ENCODE data around the gene NF1.
A peak's percentile ranks its signal among the peaks of the same experiment; 100 is the strongest.

NF1 gene

DNA sequence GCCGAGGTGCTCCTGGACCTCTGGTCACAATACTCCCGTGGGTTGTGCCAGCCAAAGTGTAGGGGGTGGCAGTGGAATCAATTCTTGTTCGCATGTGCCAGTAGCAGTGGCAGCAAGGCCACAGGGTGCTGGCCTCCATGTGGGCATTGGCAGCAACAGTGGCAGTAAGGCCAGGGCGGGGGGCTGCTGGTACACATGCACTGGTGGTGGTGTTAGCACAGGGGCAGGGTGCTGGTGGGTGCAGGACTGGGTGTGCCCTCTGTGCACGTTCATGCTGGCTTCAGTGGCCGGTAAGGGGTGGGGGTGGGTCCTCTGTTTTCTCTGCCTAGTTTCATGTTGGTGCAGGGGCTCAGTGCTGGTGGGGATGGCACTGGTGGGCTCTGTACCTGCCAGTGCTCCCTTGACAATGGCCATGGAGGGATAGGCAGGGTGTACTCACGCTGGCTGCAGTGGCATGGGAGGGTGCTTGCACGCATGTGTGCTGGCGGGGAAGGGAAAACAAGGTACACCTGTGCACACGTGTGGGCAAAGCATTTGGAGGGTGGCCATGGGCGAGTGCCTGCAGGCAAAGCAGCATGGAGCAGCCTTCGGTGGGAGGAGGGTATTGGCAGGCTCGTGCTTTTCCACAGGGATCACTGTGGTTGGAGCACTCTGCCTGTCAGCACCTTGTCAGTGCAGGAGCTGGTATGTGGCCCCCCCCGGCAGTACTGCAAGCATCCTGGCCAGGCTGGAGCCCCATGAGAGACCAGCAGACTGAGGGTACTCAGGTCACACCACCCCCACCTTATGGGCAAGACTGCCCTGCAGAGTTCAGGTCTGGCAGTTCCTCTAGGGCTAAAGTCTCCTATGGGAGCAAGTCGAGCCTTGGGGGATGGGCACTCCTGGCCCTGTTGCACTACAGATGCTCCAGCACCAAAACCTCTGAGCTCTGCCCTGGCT, 35.8 kb downstream of the NF1 start:
- H3K36me3 ChIP-seq (ENCODE audit: control insufficient read depth, insufficient read depth, low read length), result no peaks in the 10 kb centered on the region
- no CpG with 5 or more reads among the region's 15 CpGs for WGBS (ENCODE audit: insufficient coverage, insufficient read length)
- DNase-seq (ENCODE audit: low read depth, low spot score), result no peak
- H3K4me1 ChIP-seq (ENCODE audit: control insufficient read depth, insufficient read depth, low read length), result peaks cover 6% of the 10 kb centered on the region
- H3K27me3 ChIP-seq (ENCODE audit: control insufficient read depth, insufficient read depth, low read length), result no peaks in the 10 kb centered on the region
- no peaks in the 10 kb centered on the region for H3K9me3 ChIP-seq (ENCODE audit: control insufficient read depth, insufficient read depth, low read length)
- no peak overlapping the region for H3K27ac ChIP-seq (ENCODE audit: low read length)
- no peak overlapping the region for H3K4me3 ChIP-seq (ENCODE audit: low read length)

GRCh38 chr17:31131299-31131698, 36.5 kb downstream of the NF1 start:
- Histone ChIP-seq H3K4me1 (ENCODE audit: control insufficient read depth, insufficient read depth, low read length) (peaks cover 6% of the 10 kb centered on the region), H3K9me3 (ENCODE audit: control insufficient read depth, insufficient read depth, low read length) (no peaks in the 10 kb centered on the region)
- no CpG with 5 or more reads among the region's 3 CpGs for WGBS (ENCODE audit: insufficient coverage, insufficient read length)

DNA sequence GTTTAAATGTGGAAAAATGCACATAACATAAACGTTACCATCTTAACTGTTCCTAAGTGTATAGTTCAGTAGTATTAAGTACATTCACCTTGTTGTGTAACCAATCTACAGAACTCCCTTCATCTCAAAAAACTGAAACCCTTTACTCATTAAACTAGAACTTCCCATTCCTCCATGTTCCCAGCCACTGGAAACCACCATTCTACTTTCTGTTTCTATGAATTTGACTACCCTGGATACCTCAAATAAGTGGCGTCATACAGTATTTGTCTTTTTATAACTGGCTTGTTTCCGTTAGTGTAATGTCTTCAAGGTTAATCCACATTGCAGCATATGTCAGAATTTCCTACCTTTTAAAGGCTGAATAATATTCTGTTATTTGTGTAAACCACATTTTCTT, 38.2 kb downstream of the NF1 start:
- no peak for DNase-seq (ENCODE audit: low read depth, low spot score)
- WGBS (ENCODE audit: insufficient coverage, insufficient read length), result no CpG with 5 or more reads among the region's 3 CpGs
- Histone ChIP-seq H3K4me3 (ENCODE audit: low read length) (no peak overlapping the region), H3K27ac (ENCODE audit: low read length) (no peak overlapping the region), H3K4me1 (ENCODE audit: control insufficient read depth, insufficient read depth, low read length) (peaks cover 6% of the 10 kb centered on the region), H3K27me3 (ENCODE audit: control insufficient read depth, insufficient read depth, low read length) (no peaks in the 10 kb centered on the region), H3K9me3 (ENCODE audit: control insufficient read depth, insufficient read depth, low read length) (no peaks in the 10 kb centered on the region), H3K36me3 (ENCODE audit: control insufficient read depth, insufficient read depth, low read length) (no peaks in the 10 kb centered on the region)

More at GRCh38 chr17:31131299-31131698, 36.5 kb downstream of the NF1 start:
- H3K27me3 ChIP-seq (ENCODE audit: control insufficient read depth, insufficient read depth, low read length), result no peaks in the 10 kb centered on the region
- no peak for DNase-seq (ENCODE audit: low read depth, low spot score)
- H3K4me3 ChIP-seq (ENCODE audit: low read length), result no peak overlapping the region
- H3K36me3 ChIP-seq (ENCODE audit: control insufficient read depth, insufficient read depth, low read length), result no peaks in the 10 kb centered on the region
- no peak overlapping the region for H3K27ac ChIP-seq (ENCODE audit: low read length)

DNA sequence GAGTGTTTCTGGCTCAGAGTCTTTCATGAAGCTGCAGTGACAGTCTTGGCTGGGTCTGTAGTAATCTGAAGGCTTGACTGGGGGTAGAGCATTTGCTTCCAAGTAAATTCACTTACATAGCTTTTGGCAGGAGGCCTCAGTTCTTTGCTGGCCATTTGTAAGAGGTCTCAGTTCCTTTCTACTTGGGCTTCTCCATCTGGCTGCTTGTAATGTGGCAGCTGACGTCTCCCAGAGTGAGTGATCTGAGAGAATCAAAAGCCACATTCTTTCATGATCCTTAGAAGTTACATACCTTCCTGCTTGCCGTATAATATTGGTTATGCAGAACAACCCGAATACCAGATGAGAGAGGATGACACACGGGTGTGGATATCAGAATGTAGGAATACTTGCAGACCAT, 39.8 kb downstream of the NF1 start:
- no CpG with 5 or more reads among the region's 4 CpGs for WGBS (ENCODE audit: insufficient coverage, insufficient read length)
- Histone ChIP-seq H3K27me3 (ENCODE audit: control insufficient read depth, insufficient read depth, low read length) (no peaks in the 10 kb centered on the region), H3K36me3 (ENCODE audit: control insufficient read depth, insufficient read depth, low read length) (no peaks in the 10 kb centered on the region), H3K4me1 (ENCODE audit: control insufficient read depth, insufficient read depth, low read length) (peaks cover 6% of the 10 kb centered on the region), H3K9me3 (ENCODE audit: control insufficient read depth, insufficient read depth, low read length) (no peaks in the 10 kb centered on the region), H3K4me3 (ENCODE audit: low read length) (no peak overlapping the region), H3K27ac (ENCODE audit: low read length) (no peak overlapping the region)
- no peak for DNase-seq (ENCODE audit: low read depth, low spot score)

- H3K4me3 ChIP-seq (ENCODE audit: low read length), result no peak overlapping the region
- H3K27me3 ChIP-seq (ENCODE audit: control insufficient read depth, insufficient read depth, low read length), result no peaks in the 10 kb centered on the region
- DNase-seq (ENCODE audit: low read depth, low spot score), result no peak
- H3K4me1 ChIP-seq (ENCODE audit: control insufficient read depth, insufficient read depth, low read length), result no peaks in the 10 kb centered on the region
- no peaks in the 10 kb centered on the region for H3K36me3 ChIP-seq (ENCODE audit: control insufficient read depth, insufficient read depth, low read length)
- H3K27ac ChIP-seq (ENCODE audit: low read length), result no peak overlapping the region
- WGBS (ENCODE audit: insufficient coverage, insufficient read length), result no CpG with 5 or more reads among the region's 2 CpGs
- H3K9me3 ChIP-seq (ENCODE audit: control insufficient read depth, insufficient read depth, low read length), result no peaks in the 10 kb centered on the region
These were observed 41.5 kb downstream of the NF1 start for GRCh38 chr17:31136319-31136718.

GRCh38 chr17:31140111-31140510, 45.3 kb downstream of the NF1 start:
- H3K36me3 ChIP-seq (ENCODE audit: control insufficient read depth, insufficient read depth, low read length), result no peaks in the 10 kb centered on the region
- H3K9me3 ChIP-seq (ENCODE audit: control insufficient read depth, insufficient read depth, low read length), result no peaks in the 10 kb centered on the region
- DNase-seq (ENCODE audit: low read depth, low spot score), result no peak
- no peak overlapping the region for H3K4me3 ChIP-seq (ENCODE audit: low read length)
- H3K4me1 ChIP-seq (ENCODE audit: control insufficient read depth, insufficient read depth, low read length), result no peaks in the 10 kb centered on the region; the same call in 1 of the 2 replicates
- WGBS (ENCODE audit: insufficient coverage, insufficient read length), result no CpG with 5 or more reads among the region's 3 CpGs
- no peak overlapping the region for H3K27ac ChIP-seq (ENCODE audit: low read length)
- no peaks in the 10 kb centered on the region for H3K27me3 ChIP-seq (ENCODE audit: control insufficient read depth, insufficient read depth, low read length)

DNA sequence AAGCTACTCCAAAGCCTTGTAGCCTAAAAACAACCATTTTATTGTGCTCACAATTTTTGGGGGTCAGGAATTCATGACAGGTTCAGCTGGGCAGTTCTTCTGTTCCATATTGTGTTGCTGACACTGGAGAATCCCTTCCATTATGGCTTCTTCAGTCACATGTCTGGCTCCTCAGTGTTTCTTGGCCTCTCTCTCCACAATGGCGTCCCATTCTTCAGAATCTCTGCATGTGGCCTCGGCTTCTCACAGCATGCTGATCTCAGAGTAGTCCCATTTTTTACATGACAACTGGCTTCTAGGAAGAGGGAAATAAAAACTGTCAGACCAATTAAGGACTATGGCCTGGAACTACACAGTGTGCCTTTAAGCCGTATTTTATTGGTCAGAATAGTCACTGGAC, 49.7 kb downstream of the NF1 start:
- Histone ChIP-seq H3K9me3 (ENCODE audit: control insufficient read depth, insufficient read depth, low read length) (no peaks in the 10 kb centered on the region), H3K36me3 (ENCODE audit: control insufficient read depth, insufficient read depth, low read length) (no peaks in the 10 kb centered on the region), H3K4me3 (ENCODE audit: low read length) (no peak overlapping the region), H3K27me3 (ENCODE audit: control insufficient read depth, insufficient read depth, low read length) (no peaks in the 10 kb centered on the region), H3K27ac (ENCODE audit: low read length) (no peak overlapping the region), H3K4me1 (ENCODE audit: control insufficient read depth, insufficient read depth, low read length) (no peaks in the 10 kb centered on the region; the same call in 1 of the 2 replicates)
- peak; percentile 11 for DNase-seq (ENCODE audit: low read depth, low spot score)
- WGBS (ENCODE audit: insufficient coverage, insufficient read length), result no CpG with 5 or more reads among the region's 3 CpGs

GRCh38 chr17:31144836-31145235, 50.1 kb downstream of the NF1 start:
- no peak for DNase-seq (ENCODE audit: low read depth, low spot score)
- WGBS (ENCODE audit: insufficient coverage, insufficient read length), result no CpG with 5 or more reads among the region's 7 CpGs
- H3K36me3 ChIP-seq (ENCODE audit: control insufficient read depth, insufficient read depth, low read length), result no peaks in the 10 kb centered on the region
- no peak overlapping the region for H3K4me3 ChIP-seq (ENCODE audit: low read length)
- no peaks in the 10 kb centered on the region; the same call in 1 of the 2 replicates for H3K4me1 ChIP-seq (ENCODE audit: control insufficient read depth, insufficient read depth, low read length)
- no peaks in the 10 kb centered on the region for H3K9me3 ChIP-seq (ENCODE audit: control insufficient read depth, insufficient read depth, low read length)
- no peaks in the 10 kb centered on the region for H3K27me3 ChIP-seq (ENCODE audit: control insufficient read depth, insufficient read depth, low read length)
- no peak overlapping the region for H3K27ac ChIP-seq (ENCODE audit: low read length)

GRCh38 chr17:31147507-31148202, 52.9 kb downstream of the NF1 start:
- no peak overlapping the region for H3K4me3 ChIP-seq (ENCODE audit: low read length)
- no CpG with 5 or more reads among the region's 3 CpGs for WGBS (ENCODE audit: insufficient coverage, insufficient read length)
- H3K27me3 ChIP-seq (ENCODE audit: control insufficient read depth, insufficient read depth, low read length), result no peaks in the 10 kb centered on the region
- no peaks in the 10 kb centered on the region for H3K36me3 ChIP-seq (ENCODE audit: control insufficient read depth, insufficient read depth, low read length)
- no peaks in the 10 kb centered on the region for H3K9me3 ChIP-seq (ENCODE audit: control insufficient read depth, insufficient read depth, low read length)
- H3K27ac ChIP-seq (ENCODE audit: low read length), result no peak overlapping the region
- DNase-seq (ENCODE audit: low read depth, low spot score), result no peak
- no peaks in the 10 kb centered on the region for H3K4me1 ChIP-seq (ENCODE audit: control insufficient read depth, insufficient read depth, low read length)

DNA sequence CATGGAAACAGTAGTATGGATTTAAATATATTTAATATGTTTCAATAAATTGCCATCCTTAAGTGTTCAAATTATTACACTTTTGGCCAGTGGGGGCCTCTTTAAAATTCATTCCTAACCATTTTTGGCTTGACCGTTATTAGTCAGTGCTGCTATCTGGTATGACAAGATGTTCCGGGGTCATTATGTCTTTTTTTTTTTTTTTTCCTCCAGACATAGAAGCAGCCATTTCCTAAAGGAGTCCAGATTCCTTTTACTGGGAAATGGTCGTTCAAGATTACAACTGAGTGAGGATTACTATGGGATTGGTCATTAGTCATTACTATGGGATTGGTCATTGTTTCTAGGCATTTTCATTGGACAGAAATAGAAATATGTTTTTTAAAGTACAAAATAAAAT, 53.4 kb downstream of the NF1 start:
- H3K9me3 ChIP-seq (ENCODE audit: control insufficient read depth, insufficient read depth, low read length), result no peaks in the 10 kb centered on the region
- H3K36me3 ChIP-seq (ENCODE audit: control insufficient read depth, insufficient read depth, low read length), result no peaks in the 10 kb centered on the region
- no peak overlapping the region for H3K4me3 ChIP-seq (ENCODE audit: low read length)
- no peak for DNase-seq (ENCODE audit: low read depth, low spot score)
- H3K27ac ChIP-seq (ENCODE audit: low read length), result no peak overlapping the region
- WGBS (ENCODE audit: insufficient coverage, insufficient read length), result no CpG with 5 or more reads among the region's 3 CpGs
- no peaks in the 10 kb centered on the region for H3K4me1 ChIP-seq (ENCODE audit: control insufficient read depth, insufficient read depth, low read length)
- no peaks in the 10 kb centered on the region for H3K27me3 ChIP-seq (ENCODE audit: control insufficient read depth, insufficient read depth, low read length)

Measured in iPS DF 6.9 (cell line).